AG20443 (cell line): ENCODE measurements around the gene TMEM79.

ENCODE experiments used
- DNase-seq: peaks from one replicate; pipeline ENCODE4 v3.0.0; 2012; ENCODE audit warnings: low spot score, mixed read lengths

TMEM79 gene

DNA sequence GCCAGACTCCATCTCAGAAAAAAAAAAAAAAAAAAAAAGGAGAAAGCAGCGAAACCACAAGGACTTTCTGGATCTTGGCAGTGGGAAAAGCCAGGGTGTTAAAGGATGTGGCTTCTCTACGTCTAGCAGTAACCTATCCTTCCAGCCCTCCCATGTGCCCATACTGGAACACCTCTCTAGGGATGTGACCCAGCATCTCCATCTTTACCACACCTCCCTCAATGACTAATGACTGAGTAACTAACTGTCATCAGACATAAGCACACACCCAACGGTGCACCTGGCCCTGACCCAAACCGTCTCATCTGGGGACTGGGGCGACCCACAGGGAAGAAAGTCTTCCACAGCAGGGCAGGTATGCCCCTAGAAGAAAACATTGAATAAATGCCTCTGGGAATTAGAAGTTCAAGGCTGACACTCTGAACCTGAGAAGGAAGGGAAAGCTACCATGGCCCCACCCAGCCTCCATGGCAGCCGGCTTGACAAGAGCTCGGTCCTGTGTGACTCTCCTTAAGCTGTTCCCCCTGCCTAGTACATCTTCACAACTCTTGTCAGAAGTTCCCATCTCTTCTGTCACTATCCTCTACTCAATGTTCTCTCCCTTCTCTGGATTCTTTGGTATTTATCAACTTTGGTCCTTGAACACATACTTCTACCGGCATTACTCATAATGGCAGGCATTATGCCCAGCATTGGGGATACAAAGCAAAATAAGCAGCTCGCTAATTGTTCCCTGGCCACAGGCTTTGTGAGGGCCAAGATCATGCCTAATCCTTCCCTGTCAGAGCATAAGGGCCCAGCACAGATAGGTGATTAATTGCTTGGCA, 21.5 kb upstream of the TMEM79 start:
- DNase-seq: peak; percentile 91

DNA sequence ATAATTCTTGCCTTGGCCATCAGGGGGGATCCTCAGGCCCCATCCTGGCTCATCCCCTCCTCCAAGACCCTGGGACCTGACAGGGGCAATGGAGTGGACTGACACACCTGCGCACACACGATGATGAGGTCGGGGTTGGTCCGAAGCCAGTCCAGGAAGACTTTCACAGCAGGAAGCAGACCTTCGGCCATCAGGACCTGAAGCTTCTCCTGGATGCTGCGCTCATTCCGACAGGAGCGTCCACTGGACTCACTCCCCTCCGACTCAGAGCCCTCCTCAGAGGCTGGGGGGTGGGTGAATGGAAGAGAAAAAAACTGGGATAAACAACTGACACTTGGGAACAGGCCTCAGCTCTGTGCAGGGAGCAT, 20.9 kb upstream of the TMEM79 start:
- no peak for DNase-seq

DNA sequence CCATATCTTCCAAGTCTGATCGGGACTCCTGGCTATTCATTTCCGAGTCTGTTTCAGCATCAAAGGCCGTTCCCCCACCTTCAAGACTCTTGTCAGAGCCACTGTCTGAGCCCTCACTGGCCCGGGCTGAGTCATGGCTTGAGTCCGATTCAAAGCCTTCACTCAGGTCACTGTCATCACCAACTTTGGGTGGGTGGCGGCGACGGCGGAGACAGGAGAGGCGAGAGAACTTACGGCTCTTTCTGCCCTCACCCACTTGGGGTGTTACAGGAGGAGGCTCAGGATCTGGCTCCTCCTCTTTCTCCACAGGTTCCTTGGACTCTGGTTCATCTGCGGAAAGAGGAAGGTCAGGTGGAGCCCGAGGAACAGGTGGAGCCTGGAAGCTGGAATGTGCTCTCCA, 18.1 kb upstream of the TMEM79 start:
- DNase-seq: no peak

DNA sequence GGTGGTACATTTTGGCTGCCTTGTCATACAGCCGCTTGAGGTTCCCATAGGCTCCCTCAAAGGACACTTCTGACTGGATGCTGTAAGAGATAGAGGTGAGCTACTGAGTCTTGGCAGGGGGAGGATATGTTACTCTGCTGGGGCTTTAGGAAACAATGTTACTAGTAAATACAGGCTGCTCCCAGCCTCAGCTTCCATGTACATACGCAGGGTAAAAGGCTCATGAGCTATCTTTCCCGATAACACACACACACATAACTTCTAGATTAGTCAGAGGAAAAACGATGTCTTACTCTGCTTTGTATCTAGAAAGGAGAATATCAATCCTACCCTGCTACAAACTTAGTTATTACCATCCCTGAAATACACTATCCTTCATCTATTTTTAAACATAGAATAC, 15.8 kb upstream of the TMEM79 start:
- no peak for DNase-seq

DNA sequence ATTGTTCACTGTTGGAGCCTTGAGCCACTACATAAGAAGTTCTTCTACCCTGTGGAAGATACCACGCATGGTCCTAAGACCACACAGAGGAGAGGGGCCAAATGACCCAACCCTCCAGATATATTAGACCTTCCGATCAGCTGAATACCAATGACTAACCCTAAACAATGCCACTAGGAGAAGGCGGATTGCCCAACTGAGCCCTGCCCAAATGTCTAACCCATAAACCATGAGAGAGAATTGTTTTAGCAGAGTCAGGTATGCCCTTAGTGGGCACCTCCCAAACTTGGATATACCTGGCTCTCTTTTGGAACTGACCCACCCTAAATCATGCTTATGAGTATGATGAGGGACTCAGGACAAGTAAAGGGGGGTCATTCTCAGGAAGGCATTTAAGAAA, 13.8 kb upstream of the TMEM79 start:
- DNase-seq: no peak

DNA sequence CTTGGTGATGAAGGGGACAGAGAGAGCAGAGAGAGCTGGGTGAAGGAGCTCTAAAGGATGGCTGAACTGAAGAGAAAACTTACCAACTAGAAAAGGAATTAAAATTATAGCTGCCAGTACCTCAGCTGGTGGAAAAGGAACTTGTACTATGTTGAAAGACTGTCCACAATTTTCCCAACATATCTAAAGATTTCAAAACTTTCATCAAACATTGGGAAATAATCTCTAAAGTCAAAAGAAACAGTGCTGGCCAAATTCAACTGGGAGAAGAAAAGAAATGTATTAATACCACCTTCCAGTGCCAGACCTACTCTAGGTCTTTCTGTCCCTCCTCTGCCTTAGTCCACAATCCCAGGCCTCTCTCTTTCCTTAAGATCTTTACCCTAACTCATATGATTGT, 7.6 kb upstream of the TMEM79 start:
- DNase-seq: peak; percentile 20

DNA sequence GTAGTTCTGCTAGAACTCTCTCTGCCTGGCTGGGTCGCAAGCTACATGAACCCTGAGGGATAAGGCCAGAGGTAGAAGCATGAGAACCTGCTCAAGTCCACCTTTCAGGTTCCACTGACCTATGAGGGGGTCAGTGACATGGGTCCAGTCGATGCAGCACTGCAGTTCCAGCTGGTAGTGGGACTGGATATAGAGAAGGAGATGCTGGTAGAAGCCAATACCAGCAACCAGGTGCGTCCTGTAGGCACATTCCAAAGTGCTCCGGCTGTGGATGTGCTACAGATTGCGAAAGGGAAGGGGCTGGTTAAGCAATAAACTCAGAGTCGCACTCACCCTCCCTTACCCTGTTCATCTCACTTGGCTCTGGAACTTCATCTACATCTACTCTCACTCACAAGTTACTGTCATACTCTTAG, 7.2 kb upstream of the TMEM79 start:
- peak; percentile 24 for DNase-seq

DNA sequence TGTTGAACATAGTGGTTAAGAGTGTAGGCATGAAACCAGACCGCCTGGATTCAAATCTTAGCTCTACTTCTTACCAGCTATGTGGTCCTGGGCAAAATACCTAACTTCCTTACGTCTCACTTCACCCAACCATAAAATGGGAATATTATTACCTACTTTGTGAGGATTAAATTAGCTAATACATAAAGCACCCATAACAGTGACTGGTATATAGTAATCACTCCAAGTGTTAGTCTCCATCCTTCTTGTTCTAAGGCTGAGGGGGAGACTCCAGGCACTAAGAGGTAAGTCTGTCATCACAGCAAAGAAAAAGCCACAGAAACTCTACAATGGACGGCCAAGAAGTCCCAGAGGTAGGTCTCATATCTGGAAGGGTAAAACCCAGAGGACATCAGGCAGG, 4.3 kb upstream of the TMEM79 start:
- DNase-seq: no peak

DNA sequence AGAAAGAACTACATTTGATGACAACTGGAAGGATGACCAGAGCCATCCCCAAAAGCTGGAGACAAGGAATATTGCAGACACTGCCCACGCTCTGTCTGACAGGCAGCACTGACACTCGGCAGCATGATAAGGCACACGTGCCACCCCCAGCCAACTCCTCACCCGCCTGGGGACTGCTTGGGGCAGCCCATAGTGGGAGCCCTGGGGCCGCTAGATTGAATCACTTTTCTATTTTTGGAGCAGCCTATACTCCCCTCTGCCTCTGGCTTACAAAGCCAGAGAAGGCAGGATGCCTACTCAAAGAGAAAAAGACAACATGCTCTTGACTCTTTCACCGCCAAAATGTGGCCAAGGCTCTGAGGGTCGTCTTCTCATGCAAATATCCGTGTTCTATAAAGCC, 2.8 kb upstream of the TMEM79 start:
- DNase-seq: peak; percentile 56

DNA sequence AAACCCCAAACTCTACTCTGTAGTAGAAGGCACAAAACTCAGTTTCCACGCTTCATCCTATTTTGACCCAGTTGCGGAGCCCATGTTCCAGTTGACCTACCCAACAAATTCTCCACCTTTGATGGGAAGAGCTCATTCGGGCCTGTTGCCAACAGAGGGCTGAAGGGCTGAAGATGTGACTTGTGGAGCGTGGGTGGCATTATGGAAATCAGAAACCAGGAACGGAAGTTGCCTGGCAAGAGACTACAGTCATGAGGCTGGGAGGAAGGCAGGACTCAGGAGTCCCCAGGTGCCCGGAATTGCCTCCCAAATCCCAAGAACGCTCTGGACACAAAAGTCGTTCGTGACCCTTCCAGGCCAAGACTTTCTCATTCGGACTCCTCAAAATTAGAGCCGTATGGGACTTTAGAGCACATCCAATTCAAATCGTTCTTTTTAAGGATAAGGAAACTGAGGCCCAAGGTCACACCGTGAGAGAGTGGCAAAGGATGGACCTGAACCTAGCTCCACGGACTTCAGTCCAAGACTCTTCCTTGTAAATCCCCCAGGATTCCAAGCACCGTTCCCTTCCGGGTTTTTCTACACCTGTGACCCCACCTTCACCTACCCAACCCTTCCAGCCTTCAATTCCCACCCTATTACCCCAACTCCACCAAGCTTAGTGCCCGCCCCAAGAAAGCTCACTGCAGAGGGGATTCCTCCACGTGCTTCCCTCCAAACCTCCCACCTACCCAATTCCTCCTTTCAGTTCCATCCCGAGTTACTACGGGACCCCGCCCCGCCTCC, 2.2 kb upstream of the TMEM79 start:
- no peak for DNase-seq

DNA sequence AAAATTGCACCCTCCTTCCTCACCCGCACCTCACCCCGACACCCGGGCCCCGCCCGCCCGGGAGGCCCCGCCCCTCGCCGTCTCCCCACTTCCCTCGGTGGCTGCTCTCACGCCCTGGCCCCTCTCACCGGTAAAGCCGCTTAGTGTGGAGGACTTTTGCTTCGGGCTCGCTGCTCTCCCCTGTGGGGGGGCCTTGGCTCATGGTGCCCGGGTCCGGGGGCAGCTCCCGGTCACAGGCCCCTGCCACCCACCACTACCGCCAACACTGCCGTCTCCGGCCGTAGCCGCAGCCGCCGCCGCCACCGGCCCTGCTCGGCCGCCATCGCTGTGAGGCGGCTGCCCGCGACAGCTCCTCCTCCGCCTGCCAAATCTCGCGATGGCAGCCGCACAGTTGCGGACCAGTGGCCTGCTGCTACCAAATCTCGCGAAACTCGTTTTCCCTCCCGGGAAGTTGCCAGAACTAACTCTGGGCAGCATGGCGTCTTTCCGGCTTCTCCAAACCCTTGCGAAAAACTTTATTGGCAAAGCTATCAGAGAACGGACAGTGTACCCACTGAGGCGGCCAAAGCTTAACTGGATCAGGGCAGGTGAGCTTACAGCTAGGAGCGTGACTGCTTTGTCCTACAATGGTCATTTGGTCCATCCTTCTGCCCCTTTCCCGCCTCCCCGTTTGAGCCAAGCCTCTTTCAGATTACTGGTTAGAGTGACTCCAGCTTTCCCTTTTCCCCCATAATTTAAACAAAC, 1.5 kb upstream of the TMEM79 start, which contains the start of gene SMG5:
SMG5 (minus strand) TSS at position 347 of the 744 bp plus-strand sequence; CDS start at position 202, 145 bp downstream.
- DNase-seq: peak; percentile 96

DNA sequence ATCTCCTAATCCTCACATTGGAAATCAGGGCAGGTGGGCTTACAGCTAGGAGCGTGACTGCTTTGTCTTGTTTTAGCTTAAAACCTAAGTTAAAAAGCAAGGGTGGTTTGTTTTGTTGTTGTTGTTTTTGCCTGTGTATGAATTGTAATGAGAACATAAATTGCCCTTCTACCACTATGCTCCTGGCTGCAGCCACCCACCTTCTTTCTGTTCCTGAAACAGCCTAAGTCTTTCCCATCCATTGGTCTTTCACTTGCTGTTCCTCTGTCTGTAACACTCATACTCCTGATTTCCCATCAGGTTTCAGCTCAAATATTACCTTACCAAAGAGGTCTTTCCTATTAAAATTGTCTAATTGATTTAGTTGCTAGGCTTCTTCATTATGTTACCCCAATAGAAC, 604 bp upstream of the TMEM79 start:
- DNase-seq: no peak

DNA sequence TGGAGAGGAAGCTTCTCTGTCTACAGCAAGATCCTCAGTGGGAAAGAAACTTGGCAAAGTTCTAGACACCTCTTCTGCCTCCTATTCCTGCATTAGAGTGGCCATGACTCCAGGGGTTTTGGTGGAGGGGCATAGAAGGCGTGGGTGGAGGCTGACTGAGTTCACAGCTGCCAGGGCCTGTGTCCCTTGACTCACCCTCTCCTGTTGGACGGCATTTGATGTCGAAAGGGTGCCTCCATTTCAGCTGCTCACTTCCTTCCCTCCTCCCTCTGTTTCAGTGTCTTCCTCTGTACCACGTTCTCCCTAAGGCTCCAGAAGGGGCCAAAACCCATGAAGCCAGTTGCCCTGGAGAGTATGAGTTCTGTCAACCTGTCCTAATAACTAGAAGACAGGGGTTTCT, 632 bp downstream of the TMEM79 start:
- no peak for DNase-seq

DNA sequence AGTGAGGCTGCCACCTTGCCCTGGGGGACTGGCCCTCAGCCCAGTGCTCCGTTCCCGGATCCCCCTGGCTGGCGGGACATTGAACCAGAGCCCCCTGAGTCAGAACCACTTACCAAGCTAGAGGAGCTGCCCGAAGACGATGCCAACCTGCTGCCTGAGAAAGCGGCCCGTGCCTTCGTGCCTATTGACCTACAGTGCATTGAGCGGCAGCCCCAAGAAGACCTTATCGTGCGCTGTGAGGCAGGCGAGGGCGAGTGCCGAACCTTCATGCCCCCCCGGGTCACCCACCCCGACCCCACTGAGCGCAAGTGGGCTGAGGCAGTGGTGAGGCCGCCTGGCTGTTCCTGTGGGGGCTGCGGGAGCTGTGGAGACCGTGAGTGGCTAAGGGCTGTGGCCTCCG, 1.3 kb downstream of the TMEM79 start:
- no peak for DNase-seq

DNA sequence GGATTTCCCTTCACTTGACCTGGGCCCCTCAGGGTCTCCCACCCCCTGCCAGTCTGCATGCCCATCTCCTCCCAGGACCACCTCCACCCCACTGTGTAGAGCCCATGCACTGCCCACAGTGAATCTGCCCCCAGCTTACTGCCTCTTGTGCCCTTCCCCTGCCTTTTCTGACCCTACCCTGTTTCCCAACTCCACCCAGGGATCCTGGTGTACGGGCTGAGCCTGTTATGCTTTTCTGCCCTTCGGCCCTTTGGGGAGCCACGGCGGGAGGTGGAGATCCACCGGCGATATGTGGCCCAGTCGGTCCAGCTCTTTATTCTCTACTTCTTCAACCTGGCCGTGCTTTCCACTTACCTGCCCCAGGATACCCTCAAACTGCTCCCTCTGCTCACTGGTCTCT, 1.9 kb downstream of the TMEM79 start:
- no peak for DNase-seq

DNA sequence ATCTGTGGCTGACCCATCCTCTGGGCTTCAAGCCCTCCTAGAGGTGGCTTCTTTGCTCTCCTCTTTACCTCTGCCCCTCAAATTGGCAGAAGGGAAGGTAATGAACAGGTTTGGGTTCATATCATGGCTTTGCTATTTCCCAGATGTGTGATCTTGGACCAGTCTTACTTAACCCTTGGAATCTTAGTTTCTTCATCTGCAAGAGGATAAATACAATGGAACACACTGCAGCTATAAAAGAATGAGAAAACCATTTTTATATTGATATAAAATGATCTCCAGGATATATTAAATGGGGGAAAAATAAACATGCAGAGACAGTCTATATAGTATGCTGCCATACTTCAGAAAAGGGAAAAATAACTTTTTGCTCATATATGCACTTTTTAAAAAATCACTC, 5.7 kb downstream of the TMEM79 start:
- DNase-seq: no peak

DNA sequence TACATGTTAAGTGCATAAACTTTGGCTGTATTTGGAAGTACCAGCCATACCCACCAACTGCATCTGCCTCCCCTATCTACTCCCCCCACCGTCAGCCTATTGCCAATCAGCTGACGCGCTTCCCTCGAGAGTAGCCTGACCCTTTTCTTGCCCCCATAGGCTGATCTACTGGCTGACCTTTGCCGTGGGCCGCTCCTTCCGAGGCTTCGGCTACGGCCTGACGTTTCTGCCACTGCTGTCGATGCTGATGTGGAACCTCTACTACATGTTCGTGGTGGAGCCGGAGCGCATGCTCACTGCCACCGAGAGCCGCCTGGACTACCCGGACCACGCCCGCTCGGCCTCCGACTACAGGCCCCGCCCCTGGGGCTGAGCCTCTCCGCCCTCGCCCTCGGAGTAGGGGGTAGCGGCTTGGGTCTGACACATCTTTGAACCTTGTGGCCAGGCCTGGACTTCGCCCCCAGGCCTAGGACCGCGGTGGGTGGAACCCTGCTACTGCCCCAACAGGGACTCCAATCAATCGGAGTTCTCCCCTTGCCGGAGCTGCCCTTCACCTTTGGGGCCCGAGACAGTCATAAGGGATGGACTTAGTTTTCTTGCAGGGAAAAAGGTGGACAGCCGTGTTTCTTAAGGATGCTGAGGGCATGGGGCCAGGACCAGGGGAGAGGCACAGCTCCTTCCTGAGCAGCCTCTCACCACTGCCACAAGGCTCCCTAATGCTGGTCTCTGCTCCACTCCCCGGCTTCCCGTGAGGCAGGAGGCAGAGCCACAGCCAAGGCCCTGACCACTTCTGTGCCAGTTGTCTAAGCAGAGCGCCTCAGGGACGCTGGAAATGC, 7.3 kb downstream of the TMEM79 start:
- DNase-seq: peak; percentile 98

DNA sequence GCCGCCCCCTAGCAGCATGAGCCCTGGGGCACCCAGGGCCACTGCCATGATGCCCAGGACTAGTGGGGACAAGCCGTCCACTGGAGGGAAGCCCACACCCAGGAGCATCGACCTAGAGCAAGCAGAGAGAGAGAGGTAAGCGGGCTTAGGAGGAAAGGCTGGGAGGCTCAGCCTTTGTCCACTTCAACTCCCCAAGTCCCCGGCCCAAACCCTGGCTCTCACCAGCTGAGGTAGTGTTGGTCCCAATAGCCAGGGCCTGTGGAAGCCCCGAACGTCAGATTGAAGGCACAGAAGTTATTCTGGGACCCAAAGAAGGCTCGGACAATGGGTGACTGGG, 8.9 kb downstream of the TMEM79 start:
- DNase-seq: no peak

DNA sequence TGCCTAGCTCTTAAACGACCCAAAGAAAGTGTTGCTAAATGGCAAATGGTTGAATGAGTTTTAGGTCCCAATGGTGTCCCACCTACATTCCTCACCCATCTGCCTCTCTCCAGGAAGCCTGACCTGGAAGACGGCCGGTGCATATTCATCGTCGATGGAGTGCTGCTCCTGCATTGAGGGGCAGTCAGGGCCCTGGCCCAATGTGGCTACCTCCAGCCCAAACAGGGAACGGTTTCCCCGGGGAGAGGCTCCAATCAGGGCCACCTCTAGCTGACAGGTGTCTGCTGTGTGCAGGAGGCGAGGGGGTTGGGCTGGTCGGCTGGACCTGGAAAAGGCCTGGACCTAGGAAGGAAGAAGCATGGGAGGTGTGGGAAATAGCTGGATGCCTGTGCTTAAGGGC, 9.8 kb downstream of the TMEM79 start:
- no peak for DNase-seq

DNA sequence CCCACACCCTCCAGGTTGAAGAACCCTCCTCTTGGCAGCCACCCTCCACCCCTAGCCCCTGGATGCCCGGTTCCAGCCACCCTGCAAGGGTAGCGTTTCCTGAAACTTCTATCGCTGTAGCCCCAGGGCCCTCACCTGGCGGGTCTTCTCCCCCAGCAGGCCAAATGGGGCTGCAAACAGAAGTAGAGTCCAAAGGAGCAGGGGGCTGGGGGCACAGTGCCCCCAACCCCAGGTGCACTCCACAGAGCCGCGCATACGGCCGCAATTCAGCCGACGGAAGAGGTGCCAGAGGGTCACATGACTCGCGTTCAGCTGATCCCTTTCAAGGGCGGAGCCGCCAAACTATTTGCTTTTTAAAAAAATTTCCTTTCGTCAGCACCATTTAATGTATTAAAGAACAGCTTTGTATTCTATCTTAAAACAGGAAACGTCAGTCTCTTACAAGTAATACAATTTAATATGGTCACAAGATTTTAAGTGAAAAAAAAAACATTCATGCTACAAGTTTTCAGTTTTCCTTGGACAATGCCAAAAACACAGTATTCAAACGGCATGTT, 11.3 kb downstream of the TMEM79 start, which contains the start of gene GLMP:
GLMP (minus strand) TSS at position 289 of the 557 bp plus-strand sequence; CDS start at position 255, 34 bp downstream.
- peak; percentile 81 for DNase-seq

DNA sequence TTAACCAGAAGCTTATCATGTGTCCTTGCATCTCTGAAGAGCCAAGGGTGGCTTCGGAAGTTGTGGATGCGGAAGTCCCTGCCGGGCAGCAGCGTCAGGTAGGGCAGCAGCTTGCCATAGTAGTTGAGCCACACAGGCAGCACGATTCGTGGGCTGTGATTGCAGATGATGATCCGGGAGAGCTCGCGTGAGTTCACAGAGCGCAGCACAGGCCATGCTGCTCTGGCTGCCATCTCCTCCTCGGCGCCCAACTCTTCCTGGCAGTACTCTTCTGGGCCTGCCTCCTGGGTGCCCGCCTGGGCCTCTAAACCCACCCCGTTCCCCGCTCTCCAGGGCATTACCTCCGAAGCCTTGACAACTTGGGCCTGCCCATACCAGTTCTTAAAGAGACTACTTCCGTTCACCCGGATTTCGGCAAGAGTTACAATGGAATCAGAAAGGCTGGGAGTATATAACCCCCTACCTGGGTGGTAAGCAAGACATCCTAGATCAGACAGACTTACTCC, 14.8 kb downstream of the TMEM79 start, which contains the start of gene VHLL:
VHLL (minus strand) TSS at position 456 of the 506 bp plus-strand sequence; CDS start at position 338, 118 bp downstream.
- no peak for DNase-seq
